GM18909 (cell line): ENCODE results near the gene ZBTB9.
"Not testable (repeated sequence)": the region's sequence is repeated elsewhere in the genome, so short reads cannot be mapped to it uniquely, and the experiment has no call there.

ENCODE experiments used
- ATAC-seq: cut with Tn5 transposase; IDR thresholded peaks from one replicate; pipeline ENCODE4 v1.9.1; 2021; ENCODE audit warnings: mild to moderate bottlenecking; ENCODE audit not compliant: unreplicated experiment, poor library complexity

ZBTB9 gene

GRCh38 chr6:33455051-33455450 lies 675 bp downstream of the ZBTB9 start:
- ATAC-seq = no peak

GRCh38 chr6:33456156-33456555 lies 1.8 kb downstream of the ZBTB9 start:
- ATAC-seq = no peak

GRCh38 chr6:33458676-33459075 lies 4.3 kb downstream of the ZBTB9 start:
- ATAC-seq = no peak

GRCh38 chr6:33459226-33459625 lies 4.8 kb downstream of the ZBTB9 start:
- ATAC-seq = no peak

GRCh38 chr6:33466075-33466735 lies 11.8 kb downstream of the ZBTB9 start:
- ATAC-seq = no peak

- no peak for ATAC-seq
Observed at GRCh38 chr6:33467091-33467490, 12.7 kb downstream of the ZBTB9 start.

GRCh38 chr6:33469661-33470060 lies 15.3 kb downstream of the ZBTB9 start:
- no peak for ATAC-seq

GRCh38 chr6:33477864-33478263 lies 23.5 kb downstream of the ZBTB9 start:
- no peak for ATAC-seq

GRCh38 chr6:33481192-33481591 lies 26.8 kb downstream of the ZBTB9 start:
- ATAC-seq = no peak

GRCh38 chr6:33482620-33483019 lies 28.2 kb downstream of the ZBTB9 start:
- ATAC-seq = not testable (repeated sequence)

- ATAC-seq = no peak
Observed at GRCh38 chr6:33483678-33484077, 29.3 kb downstream of the ZBTB9 start.

- ATAC-seq = not testable (repeated sequence)
Observed at GRCh38 chr6:33484673-33485262, 30.4 kb downstream of the ZBTB9 start.

- not testable (repeated sequence) for ATAC-seq
Observed at GRCh38 chr6:33485680-33486079, 31.3 kb downstream of the ZBTB9 start.

GRCh38 chr6:33488339-33488738 lies 34.0 kb downstream of the ZBTB9 start:
- ATAC-seq = no peak

GRCh38 chr6:33490198-33490597 lies 35.8 kb downstream of the ZBTB9 start:
- ATAC-seq = no peak

- no peak for ATAC-seq
Observed at GRCh38 chr6:33490621-33491020, 36.2 kb downstream of the ZBTB9 start.

- ATAC-seq = no peak
Observed at GRCh38 chr6:33492093-33492492, 37.7 kb downstream of the ZBTB9 start.

GRCh38 chr6:33497157-33497556 lies 42.8 kb downstream of the ZBTB9 start:
- no peak for ATAC-seq

GRCh38 chr6:33502486-33502885 lies 48.1 kb downstream of the ZBTB9 start:
- no peak for ATAC-seq

- no peak for ATAC-seq
Observed at GRCh38 chr6:33504486-33504885, 50.1 kb downstream of the ZBTB9 start.

GRCh38 chr6:33505548-33506370 lies 51.4 kb downstream of the ZBTB9 start:
- no peak for ATAC-seq
